Activated CD4-positive, alpha-beta T cell treated with anti-CD3 and anti-CD28 coated beads, Interleukin-2, Interleukin-4, amounts not matched to agents 100 ng/mL and 50 ng/mL, durations not matched to agents 16 hours and 8 hours (primary cell): ENCODE results near the gene ERBB3.

Experiments
- DNase-seq: peaks from one replicate; pipeline ENCODE4 v3.0.0-alpha.2; 2020; ENCODE audit warnings: low spot score

ERBB3 gene

DNA sequence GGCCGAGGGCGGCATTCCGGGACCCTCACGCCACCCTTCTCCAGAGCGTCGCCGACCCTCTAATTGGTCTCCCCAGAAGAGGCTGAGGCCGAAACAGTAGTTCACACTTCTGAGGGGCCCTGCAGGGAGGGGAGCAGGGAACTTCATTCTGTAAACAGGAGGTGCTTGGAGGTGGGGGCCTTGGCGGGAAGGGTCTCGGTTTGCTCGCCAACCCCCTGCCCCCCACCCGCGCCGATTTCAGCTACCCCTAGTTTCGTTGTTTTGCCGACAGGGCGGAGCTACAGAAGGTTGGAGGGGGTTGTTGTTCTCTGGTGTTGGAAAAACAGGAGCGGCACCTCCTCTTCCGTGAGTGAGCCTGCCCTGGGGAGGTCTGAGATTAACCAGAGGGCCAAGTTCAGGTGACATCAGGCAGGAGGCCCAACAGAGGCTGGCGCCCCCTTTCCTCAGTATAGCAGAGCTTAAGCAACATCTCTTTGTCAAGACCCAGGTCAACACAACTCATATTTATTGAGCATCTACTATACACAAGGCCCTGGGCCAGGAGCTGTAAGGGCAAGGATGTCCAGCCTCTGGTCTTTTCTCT is 682 bp downstream of the ERBB3 start:
- DNase-seq = no peak

- DNase-seq = no peak
Measured at GRCh38 chr12:56081393-56082347, 1.7 kb downstream of the ERBB3 start.

DNA sequence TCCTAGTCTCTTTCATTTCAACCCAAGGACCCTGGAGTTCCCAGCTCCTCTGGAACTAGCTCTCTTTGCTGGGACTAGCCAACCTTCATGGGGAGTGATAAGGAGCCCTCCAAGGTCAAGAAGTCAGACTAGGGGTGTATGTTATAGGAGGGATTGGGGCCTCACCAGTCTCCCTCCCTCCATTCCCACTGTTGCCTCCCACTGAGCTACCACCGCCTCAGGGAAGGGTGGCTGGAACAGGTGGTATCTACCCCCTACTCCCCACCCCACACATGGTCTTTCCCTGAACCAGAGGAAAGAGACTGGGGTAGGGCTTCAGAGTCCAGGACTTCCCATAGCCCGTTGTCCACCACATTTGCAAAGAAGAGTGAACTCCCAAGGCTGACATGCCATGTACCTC is 2.4 kb downstream of the ERBB3 start:
- no peak for DNase-seq

DNA sequence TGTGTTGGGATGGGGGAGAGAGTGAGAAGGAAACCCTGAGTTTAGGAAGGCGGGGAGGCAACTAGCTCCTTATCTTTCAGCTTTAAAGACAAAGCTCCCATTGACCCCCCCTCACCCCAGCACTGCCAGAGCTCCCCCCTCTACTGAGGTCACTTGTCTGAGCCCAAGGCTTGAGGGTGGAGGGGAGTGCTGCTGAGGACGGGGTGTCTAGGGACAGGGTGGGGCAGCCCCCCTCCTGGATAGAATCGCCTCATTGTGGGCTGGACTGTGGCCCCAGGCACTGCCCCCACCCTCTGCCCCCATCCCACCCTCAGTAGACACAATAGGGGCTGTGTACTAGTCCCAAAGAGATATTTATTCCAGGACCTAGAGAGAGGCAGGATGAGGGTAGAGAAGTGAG is 3.0 kb downstream of the ERBB3 start:
- no peak for DNase-seq

DNA sequence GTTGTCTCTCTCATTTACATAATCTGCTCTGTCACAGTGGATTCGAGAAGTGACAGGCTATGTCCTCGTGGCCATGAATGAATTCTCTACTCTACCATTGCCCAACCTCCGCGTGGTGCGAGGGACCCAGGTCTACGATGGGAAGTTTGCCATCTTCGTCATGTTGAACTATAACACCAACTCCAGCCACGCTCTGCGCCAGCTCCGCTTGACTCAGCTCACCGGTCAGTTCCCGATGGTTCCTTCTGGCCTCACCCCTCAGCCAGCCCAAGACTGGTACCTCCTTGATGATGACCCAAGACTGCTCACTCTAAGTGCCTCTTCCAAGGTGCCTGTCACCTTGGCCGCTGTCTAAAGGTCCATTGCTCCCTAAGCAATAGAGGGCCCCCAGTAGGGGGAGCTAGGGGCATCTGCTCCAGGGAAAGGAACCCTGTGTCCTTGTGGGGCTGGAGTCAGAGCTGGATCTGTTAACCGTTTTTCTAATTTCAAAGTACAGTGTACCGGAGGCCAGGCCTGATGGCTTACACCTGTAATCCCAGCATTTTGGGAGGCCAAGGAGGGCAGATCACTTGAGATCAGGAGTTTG is 5.1 kb downstream of the ERBB3 start:
- DNase-seq = peak; percentile 37

DNA sequence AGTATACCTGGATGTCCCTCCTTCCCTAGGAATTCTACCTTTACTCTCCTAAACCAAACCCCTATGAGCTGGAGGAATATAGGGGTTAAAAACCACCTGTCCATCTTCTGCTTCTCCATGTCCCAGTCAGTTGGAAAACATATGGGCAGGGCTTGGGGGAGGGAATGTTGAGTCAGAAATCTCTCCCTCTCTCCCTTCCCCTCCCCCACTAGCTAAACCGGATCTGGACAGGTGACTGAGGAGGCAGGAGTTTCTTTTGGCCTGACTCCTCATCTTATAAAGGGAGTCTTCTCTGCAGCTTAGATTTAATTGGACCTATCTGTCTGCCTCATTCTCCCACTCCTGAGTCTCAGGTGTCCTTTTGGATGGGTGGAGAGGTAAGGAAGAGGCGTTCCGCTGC is 6.1 kb downstream of the ERBB3 start:
- DNase-seq = no peak

- DNase-seq = no peak
Measured at GRCh38 chr12:56086608-56087007, 6.6 kb downstream of the ERBB3 start.

DNA sequence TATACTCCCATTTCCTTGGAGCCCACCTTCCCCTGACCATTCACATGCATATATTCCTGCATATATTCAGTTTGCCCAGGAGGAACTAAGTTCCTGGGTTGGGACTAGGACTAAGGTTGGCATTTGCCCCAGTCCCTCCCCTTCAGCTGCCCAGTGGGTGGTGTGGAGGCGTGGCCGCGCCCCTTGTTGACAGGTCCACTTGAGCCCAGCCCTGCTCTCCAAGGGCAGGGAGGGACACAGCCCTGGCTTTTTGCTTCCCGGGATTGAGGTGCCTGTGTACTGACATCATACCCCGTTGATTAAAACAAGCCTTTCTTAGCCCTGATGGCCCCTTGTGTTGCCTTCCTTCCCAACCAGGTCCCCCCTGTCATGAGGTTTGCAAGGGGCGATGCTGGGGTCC is 7.3 kb downstream of the ERBB3 start:
- DNase-seq = no peak

- DNase-seq = no peak
Measured at GRCh38 chr12:56097738-56098137, 17.8 kb downstream of the ERBB3 start.

DNA sequence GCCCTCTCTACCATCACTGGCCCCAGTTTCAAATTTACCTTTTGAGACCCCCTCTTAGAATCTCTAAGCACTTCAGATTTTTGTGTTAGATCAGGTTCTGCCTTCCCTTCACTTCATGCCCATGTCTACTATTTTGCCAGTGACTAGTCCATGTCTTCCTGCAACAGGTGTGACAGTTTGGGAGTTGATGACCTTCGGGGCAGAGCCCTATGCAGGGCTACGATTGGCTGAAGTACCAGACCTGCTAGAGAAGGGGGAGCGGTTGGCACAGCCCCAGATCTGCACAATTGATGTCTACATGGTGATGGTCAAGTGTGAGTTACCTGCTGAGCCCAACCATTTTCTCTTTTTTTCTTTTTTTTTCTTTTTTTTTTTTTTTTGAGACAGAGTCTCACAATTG is 18.6 kb downstream of the ERBB3 start:
- DNase-seq = no peak

- no peak for DNase-seq
Measured at GRCh38 chr12:56099787-56100186, 19.8 kb downstream of the ERBB3 start.

DNA sequence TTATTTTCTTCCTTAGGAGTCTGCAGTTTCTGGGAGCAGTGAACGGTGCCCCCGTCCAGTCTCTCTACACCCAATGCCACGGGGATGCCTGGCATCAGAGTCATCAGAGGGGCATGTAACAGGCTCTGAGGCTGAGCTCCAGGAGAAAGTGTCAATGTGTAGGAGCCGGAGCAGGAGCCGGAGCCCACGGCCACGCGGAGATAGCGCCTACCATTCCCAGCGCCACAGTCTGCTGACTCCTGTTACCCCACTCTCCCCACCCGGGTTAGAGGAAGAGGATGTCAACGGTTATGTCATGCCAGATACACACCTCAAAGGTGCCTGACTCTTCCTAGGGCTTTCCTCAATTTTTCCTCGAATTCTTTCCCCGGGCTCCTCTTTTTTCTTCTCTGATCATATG is 21.1 kb downstream of the ERBB3 start:
- no peak for DNase-seq

- DNase-seq = no peak
Measured at GRCh38 chr12:56102683-56103065, 22.7 kb downstream of the ERBB3 start.

GRCh38 chr12:56103066-56103711 is 23.2 kb downstream of the ERBB3 start:
- DNase-seq = peak; percentile 68

- DNase-seq = no peak
Measured at GRCh38 chr12:56103823-56104108, 23.8 kb downstream of the ERBB3 start.

DNA sequence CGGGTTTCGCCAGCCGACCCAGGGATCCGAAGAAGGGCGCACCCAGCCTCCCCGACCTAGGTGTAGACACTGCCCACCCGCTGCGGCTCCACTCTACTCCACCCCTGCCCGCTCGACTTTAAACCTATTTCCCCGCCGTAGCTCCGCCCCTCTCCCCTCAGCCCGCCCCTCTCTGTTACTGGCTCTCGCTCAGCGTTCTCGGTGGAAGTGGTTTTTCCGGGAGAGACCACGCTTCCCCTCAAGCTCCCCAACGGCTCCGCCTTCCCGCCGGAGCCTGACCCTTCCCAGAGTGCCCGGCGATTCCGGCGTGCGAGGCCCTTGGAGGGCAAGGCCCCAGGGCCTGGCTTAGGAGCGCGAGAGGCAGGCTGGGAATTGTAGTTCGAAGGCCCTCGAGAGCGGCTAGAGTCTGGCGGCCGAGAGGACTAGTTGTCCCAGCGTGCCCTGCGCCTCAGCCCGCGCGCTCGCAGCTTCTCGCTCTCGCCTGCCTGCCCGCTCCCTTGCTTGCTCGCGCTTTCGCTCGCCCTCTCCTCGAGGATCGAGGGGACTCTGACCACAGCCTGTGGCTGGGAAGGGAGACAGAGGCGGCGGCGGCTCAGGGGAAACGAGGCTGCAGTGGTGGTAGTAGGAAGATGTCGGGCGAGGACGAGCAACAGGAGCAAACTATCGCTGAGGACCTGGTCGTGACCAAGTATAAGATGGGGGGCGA is 24.3 kb downstream of the ERBB3 start, which contains the start of gene PA2G4:
TSS of gene PA2G4 (plus strand) at position 451 of the 706 bp plus-strand sequence. CDS start at position 630, 179 bp downstream.
- peak; percentile 99 for DNase-seq

DNA sequence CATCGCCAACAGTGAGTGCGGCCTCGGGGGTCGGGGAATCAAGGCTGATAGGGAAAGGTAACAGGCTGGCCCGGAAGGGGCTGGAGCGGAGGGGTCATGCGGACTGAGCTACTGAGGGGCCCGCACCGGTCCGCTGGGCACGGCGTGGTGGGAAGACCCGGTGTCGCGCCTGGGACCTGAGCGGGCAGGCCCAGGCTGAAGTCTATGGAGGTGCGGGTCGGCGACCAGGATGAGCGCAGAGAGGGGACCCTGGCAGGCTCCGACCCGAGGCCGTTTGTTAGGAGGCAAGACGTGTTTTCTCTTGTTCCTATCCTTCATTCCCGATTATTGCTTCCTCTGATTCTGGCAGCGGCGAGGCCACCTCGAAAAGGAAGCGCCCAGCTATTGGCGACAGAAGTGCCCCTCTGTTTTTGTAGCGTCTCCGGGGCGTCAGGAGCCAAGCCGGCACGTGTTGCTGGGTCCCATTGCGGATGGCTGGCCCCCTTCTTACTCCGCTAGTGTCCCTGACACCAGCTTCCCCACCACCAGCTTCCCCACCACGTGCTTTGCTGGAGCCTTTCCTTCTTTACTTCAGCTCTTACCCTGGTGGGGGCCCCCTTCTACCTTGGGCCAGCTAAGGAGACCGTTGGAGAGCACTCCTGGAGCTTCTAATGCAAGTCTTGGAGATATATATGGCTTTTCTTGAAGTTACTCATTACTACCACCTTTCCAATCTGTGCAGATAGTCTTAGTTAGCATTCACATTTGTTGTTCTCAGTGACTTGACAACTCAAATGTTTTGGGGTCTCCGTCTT is 25.0 kb downstream of the ERBB3 start:
- peak; percentile 22 for DNase-seq

GRCh38 chr12:56105609-56105902 is 25.6 kb downstream of the ERBB3 start:
- no peak for DNase-seq

DNA sequence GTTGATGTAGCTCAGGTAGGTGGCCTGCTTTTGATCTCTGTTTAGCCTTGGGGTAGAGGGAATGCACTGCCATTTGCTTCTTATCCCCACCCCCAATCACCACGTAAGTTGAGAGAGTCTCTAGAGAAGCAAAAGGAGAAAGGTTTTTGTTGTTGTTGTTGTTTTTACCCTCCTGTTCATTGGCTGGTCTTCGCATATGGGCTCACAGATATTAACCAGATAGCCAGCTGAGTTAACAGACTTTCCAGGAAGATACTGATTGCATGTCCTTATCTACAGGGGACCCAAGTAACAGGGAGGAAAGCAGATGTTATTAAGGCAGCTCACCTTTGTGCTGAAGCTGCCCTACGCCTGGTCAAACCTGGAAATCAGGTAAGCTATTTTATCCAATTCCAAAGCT is 27.3 kb downstream of the ERBB3 start:
- no peak for DNase-seq

- DNase-seq = no peak
Measured at GRCh38 chr12:56110571-56110970, 30.6 kb downstream of the ERBB3 start.

DNA sequence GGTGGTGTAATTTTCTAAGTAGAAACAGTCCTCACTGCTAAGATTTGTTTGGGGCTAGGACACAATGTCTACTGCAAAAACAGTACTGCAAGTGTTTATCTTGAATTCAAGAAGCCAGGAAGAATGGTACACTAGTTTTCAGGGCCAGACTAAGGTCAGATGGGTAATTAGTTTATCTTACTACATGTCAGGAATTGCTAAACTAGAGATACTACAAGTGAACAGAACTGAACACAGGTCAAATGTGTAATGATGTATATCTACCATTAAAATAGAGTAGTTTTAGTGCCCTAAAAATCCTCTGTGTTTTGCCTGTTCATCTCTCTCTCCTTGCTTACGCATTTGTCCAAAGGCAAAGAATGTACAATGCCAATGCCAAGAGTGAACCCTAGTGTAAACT is 34.1 kb downstream of the ERBB3 start:
- DNase-seq = no peak

GRCh38 chr12:56115329-56115728 is 35.4 kb downstream of the ERBB3 start:
- no peak for DNase-seq
